GM18526 (cell line): Measurements from ENCODE around the gene TMEM50B.

Experiments used
- POLR2A ChIP-seq: IDR thresholded peaks from 3 replicates; pipeline ENCODE4 v1.6.1; 2011; ENCODE audit not compliant: insufficient read length; ENCODE audit errors: extremely low read depth

The TMEM50B gene

GRCh38 chr21:33487996-33488395 is 8.2 kb upstream of the TMEM50B start:
- TF ChIP-seq POLR2A = no peak

GRCh38 chr21:33481314-33481943 is 1.7 kb upstream of the TMEM50B start:
- no peak for TF ChIP-seq POLR2A

GRCh38 chr21:33480481-33481103 is 818 bp upstream of the TMEM50B start:
- no peak for TF ChIP-seq POLR2A

- no peak for TF ChIP-seq POLR2A
These were observed 667 bp downstream of the TMEM50B start for GRCh38 chr21:33478935-33479678.

- TF ChIP-seq POLR2A = no peak
These were observed 1.6 kb downstream of the TMEM50B start for GRCh38 chr21:33478182-33478581.

GRCh38 chr21:33477066-33477465 is 2.7 kb downstream of the TMEM50B start:
- no peak for TF ChIP-seq POLR2A

- no peak for TF ChIP-seq POLR2A
These were observed 6.4 kb downstream of the TMEM50B start for GRCh38 chr21:33473344-33473743.

- TF ChIP-seq POLR2A = no peak
These were observed 9.1 kb downstream of the TMEM50B start for GRCh38 chr21:33470701-33471100.

GRCh38 chr21:33461538-33462250 is 18.1 kb downstream of the TMEM50B start:
- TF ChIP-seq POLR2A = no peak

GRCh38 chr21:33458861-33459260 is 20.9 kb downstream of the TMEM50B start:
- no peak for TF ChIP-seq POLR2A

GRCh38 chr21:33455686-33456446 is 23.9 kb downstream of the TMEM50B start:
- TF ChIP-seq POLR2A = no peak

GRCh38 chr21:33452362-33452761 is 27.4 kb downstream of the TMEM50B start:
- TF ChIP-seq POLR2A = no peak

- no peak for TF ChIP-seq POLR2A
These were observed 28.1 kb downstream of the TMEM50B start for GRCh38 chr21:33451634-33452071.

GRCh38 chr21:33449616-33450015 is 30.2 kb downstream of the TMEM50B start:
- TF ChIP-seq POLR2A = no peak

GRCh38 chr21:33444499-33444898 is 35.3 kb downstream of the TMEM50B start:
- no peak for TF ChIP-seq POLR2A
